A673 (cell line): ENCODE data around the gene RNPEPL1. TPM values are rescaled to one million over a fixed set of nuclear protein-coding genes. Genes with fewer than 3 reads are reported as not detected.

Experiments used
- BruUV-seq: library from RNA; stranded (reverse); fragments of 400-500 nt; replicated peaks from 2 replicates; lab custom pipeline; 2021; lab: Mats Ljungman, UMichigan
- CTCF ChIA-PET: fragments of 300-600 bp; sonication (Branson Sonifier 250); formaldehyde crosslinking; loops from one replicate; lab custom pipeline; 2022; ENCODE audit warnings: antibody characterized with exemption; lab: Charles Lee
- POLR2A ChIA-PET: fragments of 300-600 bp; sonication (Branson Sonifier 250); formaldehyde crosslinking; loops from one replicate; lab custom pipeline; 2022; ENCODE audit warnings: antibody characterized with exemption; ENCODE audit not compliant: low non-redundant PET; lab: Charles Lee
- DNase-seq: peaks from one replicate; pipeline ENCODE4 v3.0.0-alpha.2; 2015; ENCODE audit warnings: low spot score
- H3K27ac ChIP-seq: fragments of 200-600 bp; sonication (generic); 2 replicates; pipeline ENCODE4 v1.5.1; 2016; ENCODE audit warnings: mixed run types, low read depth, mild to moderate bottlenecking, mixed read lengths, antibody characterized with exemption, low read length; ENCODE audit not compliant: poor library complexity, severe bottlenecking
- H3K27me3 ChIP-seq: fragments of 200-600 bp; sonication (generic); replicated peaks from 2 replicates; pipeline ENCODE4 v1.6.1; 2017; ENCODE audit warnings: mixed run types, low read depth, mild to moderate bottlenecking, mixed read lengths, antibody characterized with exemption, low read length; ENCODE audit not compliant: insufficient read depth, poor library complexity
- H3K36me3 ChIP-seq: fragments of 200-600 bp; sonication (generic); 2 replicates; pipeline ENCODE4 v1.6.1; 2016; ENCODE audit warnings: mixed run types, mild to moderate bottlenecking, mixed read lengths, antibody characterized with exemption, low read length; ENCODE audit not compliant: insufficient read depth, poor library complexity, severe bottlenecking
- H3K4me1 ChIP-seq: fragments of 200-600 bp; sonication (generic); 2 replicates; pipeline ENCODE4 v1.6.1; 2017; ENCODE audit warnings: mixed run types, mild to moderate bottlenecking, mixed read lengths, antibody characterized with exemption, low read length; ENCODE audit not compliant: insufficient read depth, poor library complexity, severe bottlenecking
- H3K4me3 ChIP-seq: fragments of 200-600 bp; sonication (generic); 2 replicates; pipeline ENCODE4 v1.5.1; 2016; ENCODE audit warnings: low read depth, mixed run types, mild to moderate bottlenecking, mixed read lengths, low read length; ENCODE audit not compliant: poor library complexity, severe bottlenecking
- H3K9me3 ChIP-seq: fragments of 200-600 bp; sonication (generic); 2 replicates; pipeline ENCODE4 v1.6.1; 2016; ENCODE audit warnings: mixed run types, low read depth, mild to moderate bottlenecking, mixed read lengths, antibody characterized with exemption, low read length; ENCODE audit not compliant: poor library complexity, severe bottlenecking
- EZH2 ChIP-seq: fragments of 200-600 bp; sonication (generic); IDR thresholded peaks from 2 replicates; pipeline ENCODE4 v1.6.1; 2017; ENCODE audit warnings: borderline replicate concordance, low read depth, mild to moderate bottlenecking, mixed read lengths, antibody characterized with exemption, low read length; ENCODE audit not compliant: poor library complexity, severe bottlenecking
- intact Hi-C: fragments of 100-400 bp; cut with micrococcal nuclease; formaldehyde crosslinking; loops from one replicate; pipeline ENCODE4 v1.10.0; 2022; ENCODE audit not compliant: unreplicated experiment
- total RNA-seq: library from RNA; stranded (reverse); gene quantifications from 2 replicates; pipeline ENCODE4 v1.2.3, GENCODE V29; 2021
- TF ChIP-seq, protein P1 (sequence below): fragments of 300-800, 200-600 bp; sonication (generic); conservative IDR thresholded peaks from 2 replicates; pipeline ENCODE4 v1.5.1; 2017; ENCODE audit warnings: low read depth, mild to moderate bottlenecking, antibody characterized with exemption, low read length, moderate library complexity, mixed read lengths

RNPEPL1 gene
- total RNA-seq, 1 experiment from 2014 or later: 26.5 TPM

DNA sequence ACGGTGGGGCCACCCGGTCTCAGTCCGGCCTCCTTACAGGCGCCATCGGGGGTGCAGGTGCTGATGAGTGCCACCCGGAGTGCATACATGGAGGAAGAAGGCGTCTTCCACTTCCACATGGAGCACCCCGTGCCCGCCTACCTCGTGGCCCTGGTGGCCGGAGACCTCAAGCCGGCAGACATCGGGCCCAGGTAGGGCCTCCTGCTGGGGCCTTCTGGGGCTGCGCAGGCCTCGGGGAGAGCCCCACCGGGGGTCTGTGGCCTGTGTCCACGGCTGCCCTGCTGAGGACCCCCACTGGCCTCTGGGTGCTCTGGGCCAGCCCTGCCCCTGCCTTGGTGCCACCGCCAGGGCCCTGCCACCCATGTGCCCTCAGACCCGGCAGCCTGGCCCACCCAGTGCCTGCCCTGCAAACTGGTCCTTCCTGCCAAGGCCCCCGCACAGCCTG, 4.8 kb downstream of the RNPEPL1 start:
- intact Hi-C loops: no loop called here
- no TSS peak for BruUV-seq
- ChIA-PET CTCF (no interaction called here), POLR2A (no interaction called here)
- no peak for DNase-seq
- no peak overlapping the region for H3K4me3 ChIP-seq
- H3K27me3 ChIP-seq: no peaks in the 10 kb centered on the region
- H3K9me3 ChIP-seq: no peaks in the 10 kb centered on the region
- H3K4me1 ChIP-seq: no peaks in the 10 kb centered on the region
- TF ChIP-seq, protein P1, sequence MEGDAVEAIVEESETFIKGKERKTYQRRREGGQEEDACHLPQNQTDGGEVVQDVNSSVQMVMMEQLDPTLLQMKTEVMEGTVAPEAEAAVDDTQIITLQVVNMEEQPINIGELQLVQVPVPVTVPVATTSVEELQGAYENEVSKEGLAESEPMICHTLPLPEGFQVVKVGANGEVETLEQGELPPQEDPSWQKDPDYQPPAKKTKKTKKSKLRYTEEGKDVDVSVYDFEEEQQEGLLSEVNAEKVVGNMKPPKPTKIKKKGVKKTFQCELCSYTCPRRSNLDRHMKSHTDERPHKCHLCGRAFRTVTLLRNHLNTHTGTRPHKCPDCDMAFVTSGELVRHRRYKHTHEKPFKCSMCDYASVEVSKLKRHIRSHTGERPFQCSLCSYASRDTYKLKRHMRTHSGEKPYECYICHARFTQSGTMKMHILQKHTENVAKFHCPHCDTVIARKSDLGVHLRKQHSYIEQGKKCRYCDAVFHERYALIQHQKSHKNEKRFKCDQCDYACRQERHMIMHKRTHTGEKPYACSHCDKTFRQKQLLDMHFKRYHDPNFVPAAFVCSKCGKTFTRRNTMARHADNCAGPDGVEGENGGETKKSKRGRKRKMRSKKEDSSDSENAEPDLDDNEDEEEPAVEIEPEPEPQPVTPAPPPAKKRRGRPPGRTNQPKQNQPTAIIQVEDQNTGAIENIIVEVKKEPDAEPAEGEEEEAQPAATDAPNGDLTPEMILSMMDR: no peak
- no peak for TF ChIP-seq EZH2
- no peak overlapping the region for H3K27ac ChIP-seq
- peaks cover 8% of the 10 kb centered on the region for H3K36me3 ChIP-seq

- ChIA-PET POLR2A (interaction anchor here (0.7 kb wide), 1 partner anchor 13 kb away, joined by 4 read pairs; no protein-coding TSS in a partner anchor), CTCF (no interaction called here)
- Histone ChIP-seq H3K36me3 (peaks cover 8% of the 10 kb centered on the region), H3K27ac (no peak overlapping the region), H3K4me1 (no peaks in the 10 kb centered on the region), H3K4me3 (no peak overlapping the region), H3K9me3 (no peaks in the 10 kb centered on the region), H3K27me3 (no peaks in the 10 kb centered on the region)
- intact Hi-C loops: no loop called here
- BruUV-seq: no TSS peak
- no peak for DNase-seq
- no peak for TF ChIP-seq EZH2
- TF ChIP-seq, protein P1: no peak
These were observed 5.5 kb downstream of the RNPEPL1 start for GRCh38 chr2:240573516-240574385.

GRCh38 chr2:240574386-240575100, 6.3 kb downstream of the RNPEPL1 start:
- Histone ChIP-seq H3K4me3 (no peak overlapping the region), H3K9me3 (no peaks in the 10 kb centered on the region), H3K27ac (no peak overlapping the region), H3K36me3 (peaks cover 8% of the 10 kb centered on the region), H3K4me1 (no peaks in the 10 kb centered on the region), H3K27me3 (no peaks in the 10 kb centered on the region)
- ChIA-PET POLR2A (interaction anchor here (0.7 kb wide), 1 partner anchor 12 kb away, joined by 4 read pairs; no protein-coding TSS in a partner anchor), CTCF (no interaction called here)
- intact Hi-C loops: no loop called here
- TF ChIP-seq EZH2: no peak
- TF ChIP-seq, protein P1: no peak
- BruUV-seq: no TSS peak
- no peak for DNase-seq
